Fibroblast of skin of left biceps (primary cell): ENCODE results near the gene RASSF4.

ENCODE experiments used
- DNase-seq, 2 experiments: peaks; one replicate each; pipeline ENCODE4 v3.0.0-alpha.2; 2013; ENCODE audit warnings: low read depth in 2 of 2

The RASSF4 gene, protein sequence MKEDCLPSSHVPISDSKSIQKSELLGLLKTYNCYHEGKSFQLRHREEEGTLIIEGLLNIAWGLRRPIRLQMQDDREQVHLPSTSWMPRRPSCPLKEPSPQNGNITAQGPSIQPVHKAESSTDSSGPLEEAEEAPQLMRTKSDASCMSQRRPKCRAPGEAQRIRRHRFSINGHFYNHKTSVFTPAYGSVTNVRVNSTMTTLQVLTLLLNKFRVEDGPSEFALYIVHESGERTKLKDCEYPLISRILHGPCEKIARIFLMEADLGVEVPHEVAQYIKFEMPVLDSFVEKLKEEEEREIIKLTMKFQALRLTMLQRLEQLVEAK

GRCh38 chr10:44959247-44960087 is at the start of gene RASSF4:
Gene RASSF4, plus strand, starts transcription at chr10:44959802. Its CDS starts 10,401 bp downstream, at chr10:44970203.
- DNase-seq = peak in 1 of 2 experiments; percentile 37

- DNase-seq = no peak
These were observed 49.7 kb upstream of the RASSF4 start for GRCh38 chr10:44909910-44910309.

DNA sequence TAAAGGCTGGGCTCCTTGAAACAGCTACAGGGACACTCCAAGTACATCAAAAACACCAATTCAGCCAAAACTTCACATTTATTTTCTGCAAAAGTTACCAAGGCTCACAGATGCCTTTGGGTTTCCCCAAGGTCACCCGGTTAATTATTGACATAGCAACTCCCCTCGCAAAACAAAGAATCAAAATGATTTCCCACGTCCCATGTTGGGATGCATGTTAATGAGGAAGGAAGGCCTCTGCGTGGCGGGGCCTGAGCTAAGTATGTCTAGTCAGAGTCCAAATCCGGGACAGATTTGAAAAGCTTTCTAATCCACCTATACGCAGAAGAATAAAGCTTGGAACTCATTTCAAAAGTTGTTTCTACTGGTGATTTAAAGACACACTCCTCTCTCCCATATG is 49.0 kb upstream of the RASSF4 start:
- no peak for DNase-seq

DNA sequence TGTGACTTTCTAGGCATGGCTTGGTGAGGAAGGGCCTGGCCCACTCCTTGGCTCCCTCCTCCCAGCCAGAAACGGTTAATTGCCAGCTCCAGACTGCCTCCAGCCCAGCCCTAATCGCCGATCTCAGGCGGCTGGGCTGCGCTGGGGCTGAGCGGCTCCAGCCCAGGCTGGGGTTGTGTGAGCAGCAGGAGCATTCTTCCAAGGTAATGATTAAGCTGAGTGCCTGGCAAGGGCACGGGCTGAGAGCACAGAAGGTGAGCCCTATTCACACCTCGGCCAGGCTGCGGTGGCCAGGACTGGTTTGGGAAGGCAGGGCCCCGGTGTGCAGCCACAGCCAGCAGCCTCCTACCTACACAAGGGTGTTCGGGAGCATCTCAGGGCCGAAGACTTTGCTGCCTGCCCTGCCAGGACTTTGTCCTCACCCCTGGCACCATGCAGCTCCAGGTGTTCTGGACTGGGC is 48.5 kb upstream of the RASSF4 start, which contains the start of gene TMEM72:
Gene TMEM72, plus strand, starts transcription at position 257 of the 460 bp plus-strand sequence. Its CDS starts 176 bp downstream, at position 433.
- DNase-seq = no peak

DNA sequence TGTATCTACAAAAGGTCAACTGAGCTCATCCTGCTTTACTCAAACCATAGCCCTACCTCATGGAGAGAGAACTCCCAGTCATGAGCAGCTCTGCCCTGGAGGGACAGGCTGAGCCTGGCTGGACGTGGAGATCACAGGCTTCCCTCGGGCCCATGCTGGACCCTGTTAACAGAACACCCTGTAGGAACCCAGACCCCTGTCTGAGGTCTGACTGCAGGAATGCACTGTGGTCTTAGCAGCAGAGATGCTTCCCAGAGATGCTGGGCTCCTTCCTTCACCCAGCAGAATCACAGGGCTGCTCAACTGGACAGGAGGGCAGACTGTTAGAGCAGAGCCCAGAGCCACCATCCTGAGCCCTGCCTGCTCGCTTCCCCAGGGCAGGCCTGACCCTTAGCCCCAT is 47.7 kb upstream of the RASSF4 start:
- no peak for DNase-seq

DNA sequence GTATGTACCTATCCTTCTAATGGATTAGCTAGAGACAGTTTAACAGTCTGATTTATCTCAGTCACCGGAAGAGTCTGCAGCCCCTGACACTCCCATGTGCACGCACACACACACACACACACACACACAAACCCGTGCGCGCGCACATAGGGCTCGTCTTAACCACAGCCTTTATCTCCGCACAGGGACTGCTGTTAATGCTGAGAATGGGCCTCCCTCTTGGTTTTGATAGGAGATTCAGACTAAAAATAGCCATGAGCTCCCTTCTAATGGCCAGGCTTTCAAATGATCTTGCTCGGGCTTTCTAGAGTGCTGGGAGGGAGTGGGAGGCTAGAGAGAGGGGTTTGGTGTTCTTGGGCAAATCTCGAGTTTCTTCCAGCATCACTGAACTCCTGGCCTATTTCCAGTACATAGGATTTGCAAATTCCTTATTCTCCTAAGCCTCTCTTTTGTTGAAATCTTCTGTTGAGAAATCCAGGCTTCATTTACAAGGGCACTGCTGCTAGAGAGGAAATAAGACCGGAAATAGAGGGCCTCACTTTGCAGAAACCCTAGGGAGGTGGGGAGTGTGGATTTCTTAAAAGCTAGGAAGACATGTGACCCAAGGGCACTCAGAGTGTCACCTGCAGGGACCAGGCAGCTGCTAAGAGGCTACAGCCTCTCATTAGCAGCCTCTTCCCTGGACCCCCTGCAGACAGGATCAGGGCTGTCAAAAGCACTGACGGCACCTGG is 46.1 kb upstream of the RASSF4 start:
- DNase-seq = no peak

- no peak for DNase-seq
These were observed 44.7 kb upstream of the RASSF4 start for GRCh38 chr10:44914891-44915290.

GRCh38 chr10:44916429-44916828 is 43.2 kb upstream of the RASSF4 start:
- no peak for DNase-seq

GRCh38 chr10:44917848-44918247 is 41.8 kb upstream of the RASSF4 start:
- DNase-seq = no peak

- DNase-seq = no peak
These were observed 39.4 kb upstream of the RASSF4 start for GRCh38 chr10:44920252-44920651.

- no peak for DNase-seq
These were observed 38.5 kb upstream of the RASSF4 start for GRCh38 chr10:44921061-44921460.

GRCh38 chr10:44921506-44921905 is 38.1 kb upstream of the RASSF4 start:
- no peak for DNase-seq

- DNase-seq = no peak
These were observed 37.6 kb upstream of the RASSF4 start for GRCh38 chr10:44922021-44922420.

DNA sequence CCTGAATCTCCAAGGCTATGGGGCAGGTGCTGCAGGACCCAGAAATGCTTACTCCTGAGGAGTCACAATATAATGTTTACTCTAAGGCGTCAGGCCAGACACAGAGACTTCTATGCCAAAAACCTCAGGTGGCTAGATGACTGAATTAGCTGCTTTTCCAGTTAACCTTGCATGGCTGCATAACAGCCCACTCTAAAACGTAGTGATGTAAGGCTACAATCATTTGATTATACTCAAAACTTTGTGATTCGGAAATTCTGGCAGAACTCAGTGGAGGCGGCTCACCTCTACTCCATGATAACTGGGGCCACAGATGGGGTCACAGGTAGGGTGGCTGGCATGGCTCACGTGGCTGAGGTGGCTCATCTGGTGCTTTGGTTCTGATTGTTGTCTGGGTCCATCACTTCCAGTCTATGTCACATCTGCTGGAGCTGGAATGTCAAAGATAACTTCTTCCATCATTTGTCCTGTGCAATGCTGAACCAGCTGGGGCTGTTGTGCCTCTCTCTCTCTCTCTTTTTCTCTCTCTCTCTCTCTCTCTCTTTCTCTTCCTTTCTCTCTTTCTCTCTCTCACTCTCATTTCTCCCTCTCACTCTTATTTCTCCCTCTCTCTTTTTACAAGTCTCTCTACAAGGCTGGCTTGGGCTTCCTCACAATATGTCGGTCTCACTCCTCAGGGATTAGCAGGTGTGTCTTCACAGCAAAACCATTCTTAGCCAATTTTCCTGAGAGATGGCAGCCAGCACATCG is 36.6 kb upstream of the RASSF4 start:
- no peak for DNase-seq

- DNase-seq = no peak
These were observed 36.0 kb upstream of the RASSF4 start for GRCh38 chr10:44923611-44924010.

DNA sequence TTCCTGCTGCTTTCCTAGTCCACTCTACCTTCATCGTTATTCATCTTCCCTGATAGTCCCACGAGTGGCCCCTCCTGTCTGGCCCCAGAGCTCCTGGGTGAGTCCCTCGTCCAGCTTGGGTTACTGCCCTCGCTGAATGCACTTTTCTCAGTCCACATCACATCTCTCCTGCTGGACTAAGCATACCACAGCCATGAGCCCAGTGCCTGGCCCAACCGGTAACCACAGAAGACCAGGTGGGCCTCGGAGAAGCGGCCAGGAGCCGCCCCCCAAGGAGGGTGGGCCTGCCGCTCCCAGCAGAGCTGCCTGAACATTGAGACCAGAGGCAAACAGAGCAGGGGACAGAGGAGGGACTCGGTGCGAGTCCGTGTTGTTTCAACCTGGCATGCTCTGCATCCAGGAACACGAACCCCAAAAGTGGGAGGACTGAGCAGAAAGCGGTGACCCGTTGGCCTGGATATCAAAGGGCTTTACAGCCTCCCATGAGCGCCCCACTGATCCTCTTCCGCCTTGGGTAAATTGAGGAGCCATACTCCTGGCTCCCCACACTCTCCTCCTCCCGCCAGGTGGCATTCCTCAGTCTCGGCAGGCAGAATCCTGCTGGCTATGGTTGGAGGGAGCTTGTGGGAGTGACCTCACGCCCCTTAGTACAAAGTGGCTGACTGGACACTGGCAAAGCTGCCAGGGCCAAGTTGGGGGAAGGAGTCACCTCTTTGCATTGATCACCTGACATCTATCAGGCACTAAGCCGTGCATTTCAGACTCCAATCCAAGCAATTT is 35.2 kb upstream of the RASSF4 start:
- no peak for DNase-seq

DNA sequence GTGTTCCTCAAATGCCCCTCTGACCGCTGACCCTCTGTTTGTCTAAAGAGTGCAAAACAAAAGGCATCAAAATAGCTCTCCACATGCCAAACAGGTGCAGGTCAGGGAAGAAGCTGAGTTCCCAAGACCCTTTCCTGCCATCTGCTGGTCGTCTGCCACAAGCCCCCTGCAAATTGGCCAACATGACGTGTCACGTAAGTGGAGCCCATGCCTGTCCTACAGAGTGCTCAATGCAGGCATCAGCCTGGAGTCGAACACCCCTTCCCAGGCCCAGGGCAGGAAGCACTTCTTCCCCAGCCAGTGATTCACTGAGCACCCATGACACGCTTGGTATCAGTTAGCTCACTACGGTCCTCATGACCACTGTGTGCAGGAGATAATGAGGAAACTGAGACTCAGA is 34.4 kb upstream of the RASSF4 start:
- no peak for DNase-seq

GRCh38 chr10:44925811-44926750 is 33.5 kb upstream of the RASSF4 start:
- no peak for DNase-seq

DNA sequence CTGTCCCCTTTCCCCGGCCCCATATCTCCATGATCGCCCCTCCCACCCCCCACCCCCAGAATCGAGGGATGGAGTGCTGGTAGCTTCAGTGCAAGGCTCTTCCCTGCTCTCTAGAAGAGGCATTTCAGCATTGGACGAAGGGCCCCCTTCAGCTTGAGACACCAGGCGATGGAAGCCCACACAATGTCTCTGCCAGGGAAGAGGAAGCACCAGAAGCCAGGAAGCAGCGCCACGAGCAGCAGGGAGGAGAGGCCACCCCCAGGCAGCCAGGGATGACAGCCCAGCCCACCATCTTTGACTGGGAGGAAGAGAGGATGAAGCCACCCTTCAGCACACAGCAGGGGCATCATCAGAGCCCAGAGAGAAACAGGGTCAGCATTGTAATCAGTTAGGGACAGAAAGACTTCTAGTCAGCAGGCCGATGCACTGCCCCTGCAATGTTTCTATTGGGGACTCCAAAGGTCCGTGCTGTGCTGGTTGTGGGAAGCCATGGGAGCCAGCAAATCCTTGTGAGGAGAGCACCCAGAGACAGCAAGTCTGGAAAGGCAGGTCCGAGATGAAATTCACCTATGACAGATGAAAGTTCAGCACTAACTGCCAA is 32.8 kb upstream of the RASSF4 start:
- DNase-seq = no peak
